HG02678 (cell line): ENCODE results near the gene KRT23.

Experiments
- ATAC-seq: cut with Tn5 transposase; IDR thresholded peaks from one replicate; pipeline ENCODE4 v1.9.1; 2021; ENCODE audit warnings: mild to moderate bottlenecking, moderate library complexity; ENCODE audit not compliant: unreplicated experiment

The KRT23 gene

DNA sequence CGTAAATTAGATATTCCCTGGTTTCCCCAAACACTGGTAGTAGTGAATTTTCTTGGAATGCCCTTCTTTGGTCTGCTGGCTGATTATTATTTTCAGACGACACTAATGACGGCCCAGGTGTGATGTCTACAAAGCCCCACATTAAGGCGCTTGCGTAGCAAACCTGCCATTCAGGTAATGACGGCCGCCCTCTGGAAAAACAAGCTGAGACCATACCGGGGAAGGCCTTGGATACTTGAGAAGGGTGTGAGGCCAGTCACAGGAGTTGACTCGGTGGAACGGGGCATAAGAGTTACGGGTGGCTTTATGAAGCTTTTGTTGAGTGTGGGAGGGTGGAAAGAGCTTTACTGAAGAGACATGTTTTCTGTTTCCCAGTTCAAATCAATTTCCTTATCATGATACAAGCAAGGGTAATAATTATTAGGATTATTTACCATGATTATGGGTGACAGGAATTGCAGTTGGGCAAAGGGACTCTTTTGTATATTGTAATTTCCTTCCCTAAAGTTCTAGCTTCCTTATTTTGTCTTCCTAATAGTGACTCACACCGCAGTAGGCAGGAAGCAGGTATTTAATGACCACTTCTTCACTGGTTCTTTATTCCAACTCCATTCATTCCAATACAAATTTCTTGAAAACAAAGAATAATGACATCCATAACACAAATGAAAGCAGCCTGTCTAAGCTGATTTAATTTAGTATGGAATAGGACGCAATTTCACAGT is 24.8 kb downstream of the KRT23 start:
- no peak for ATAC-seq

DNA sequence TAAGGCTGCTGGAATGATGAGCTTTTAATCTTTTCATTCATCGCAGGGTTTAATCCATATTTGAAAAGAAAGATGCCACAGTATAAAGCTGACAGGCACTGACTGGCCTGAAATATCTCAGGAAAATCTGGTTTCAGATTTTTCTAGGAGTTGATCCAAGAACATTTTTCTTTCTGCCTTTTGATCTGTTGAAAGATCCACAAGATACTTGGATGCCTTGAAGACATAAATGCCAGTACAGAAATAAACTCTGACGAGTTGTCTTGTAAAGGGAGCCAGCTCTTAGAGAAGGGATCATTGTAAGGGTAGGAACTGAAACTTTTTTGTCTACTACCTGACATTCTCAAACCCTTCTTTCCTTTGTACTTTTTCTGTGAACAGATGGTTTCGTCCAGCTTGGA is 27.0 kb downstream of the KRT23 start:
- no peak for ATAC-seq

DNA sequence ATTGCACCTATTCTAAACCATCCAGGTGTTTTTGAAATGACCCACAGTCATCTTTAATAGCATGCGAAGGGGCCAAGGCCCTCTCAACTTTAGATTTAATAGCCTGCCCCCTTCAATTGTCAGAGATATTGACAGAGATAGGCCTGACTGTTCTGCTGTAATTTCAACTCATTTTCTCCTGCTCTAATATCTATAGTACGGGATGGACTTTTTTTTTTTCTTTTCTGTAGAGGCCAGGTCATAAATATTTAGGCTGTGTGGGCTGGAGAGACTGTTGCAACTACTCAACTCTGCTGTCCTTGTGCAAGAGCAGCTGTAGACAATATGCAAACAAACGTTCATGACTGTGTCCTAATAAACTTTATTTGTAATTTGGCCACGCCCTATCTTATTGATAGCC is 27.7 kb downstream of the KRT23 start:
- ATAC-seq: no peak

DNA sequence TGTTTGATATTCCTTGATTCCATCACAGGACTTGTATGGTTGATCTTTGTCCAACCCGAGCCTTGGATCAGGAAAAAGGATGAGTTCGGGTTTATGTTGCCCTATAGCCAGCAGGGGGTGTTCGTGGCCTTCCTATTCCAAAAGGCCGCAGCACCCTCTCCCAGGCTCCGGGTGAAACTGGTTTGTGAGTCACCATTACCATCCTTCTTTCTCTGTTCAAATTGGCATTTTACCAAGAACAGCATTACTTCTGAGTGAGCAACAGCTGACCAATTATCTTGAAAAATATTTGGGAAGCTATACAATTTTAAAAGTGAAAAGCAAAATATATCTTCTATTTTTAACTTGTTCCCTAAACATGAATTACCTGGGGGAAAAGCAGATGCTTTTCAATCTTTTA is 28.1 kb downstream of the KRT23 start:
- no peak for ATAC-seq

DNA sequence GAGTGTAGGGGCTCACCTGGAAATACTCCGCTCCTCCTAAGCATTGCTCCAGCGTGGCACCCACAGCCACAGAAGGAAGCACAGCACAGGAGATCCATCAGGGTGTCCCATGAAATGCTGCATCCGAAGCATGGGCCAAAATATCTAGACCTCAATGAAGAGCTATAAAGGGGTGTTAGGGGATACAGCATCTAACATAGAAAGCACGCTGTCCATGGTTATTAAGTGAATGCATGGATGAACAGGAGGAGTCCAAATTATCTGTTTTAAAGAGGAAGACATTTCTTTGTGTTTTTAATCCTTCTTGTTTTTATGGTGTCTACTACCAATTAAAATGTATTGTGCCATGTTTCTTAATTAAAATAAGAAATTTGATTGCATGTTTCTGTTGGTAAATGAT is 30.8 kb downstream of the KRT23 start:
- no peak for ATAC-seq

DNA sequence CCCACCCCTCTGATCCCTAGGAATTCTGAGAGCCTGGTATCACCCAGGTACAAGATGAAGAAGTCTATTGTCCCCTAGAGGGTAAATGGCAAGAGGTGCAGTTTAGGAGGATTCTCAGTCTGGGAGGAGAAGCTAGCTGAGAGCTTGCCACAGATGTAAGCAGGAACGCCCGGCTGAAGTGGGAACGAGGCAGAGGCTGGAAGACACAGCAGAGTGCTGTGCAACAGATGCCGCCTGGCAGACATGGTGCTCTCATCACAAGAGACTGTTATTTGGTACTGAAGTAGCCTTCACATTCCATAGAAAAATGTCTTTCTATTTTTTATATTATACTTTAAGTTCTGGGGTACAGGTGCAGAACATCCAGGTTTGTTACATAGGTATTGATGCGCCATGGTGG is 32.1 kb downstream of the KRT23 start:
- no peak for ATAC-seq

DNA sequence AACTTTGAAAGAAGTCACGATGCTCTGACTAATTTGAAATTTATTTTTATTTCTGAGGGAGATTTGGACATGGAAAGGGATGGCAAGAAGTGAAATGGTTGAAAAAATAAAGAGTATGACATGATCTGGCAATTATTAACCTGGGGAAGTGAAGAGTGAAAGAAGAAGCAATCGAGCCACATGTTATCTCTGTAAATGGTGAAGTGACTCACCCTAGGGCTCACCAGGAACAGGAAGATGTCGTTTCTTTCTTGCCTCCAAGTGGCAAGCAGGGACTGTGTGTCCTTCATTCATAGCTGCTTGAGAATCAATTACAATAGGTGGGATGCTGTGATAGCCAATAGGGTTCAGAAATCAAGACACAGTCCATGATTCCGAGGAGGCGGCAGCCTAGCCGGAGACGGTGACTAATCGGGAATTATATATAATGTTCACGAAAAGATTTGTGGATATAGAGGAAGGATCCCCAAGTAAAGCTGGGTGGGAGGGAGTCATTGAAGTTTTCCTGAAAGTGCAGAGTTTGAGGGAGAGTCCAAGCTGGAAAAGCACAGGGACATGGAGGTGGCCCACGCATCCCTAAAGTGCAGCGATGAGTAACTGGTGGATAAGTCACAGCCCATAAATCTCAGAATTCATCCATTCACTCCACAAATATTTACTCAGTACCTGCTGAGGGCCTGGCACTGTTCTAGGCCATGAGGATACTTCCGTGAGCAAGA is 34.2 kb downstream of the KRT23 start:
- no peak for ATAC-seq

DNA sequence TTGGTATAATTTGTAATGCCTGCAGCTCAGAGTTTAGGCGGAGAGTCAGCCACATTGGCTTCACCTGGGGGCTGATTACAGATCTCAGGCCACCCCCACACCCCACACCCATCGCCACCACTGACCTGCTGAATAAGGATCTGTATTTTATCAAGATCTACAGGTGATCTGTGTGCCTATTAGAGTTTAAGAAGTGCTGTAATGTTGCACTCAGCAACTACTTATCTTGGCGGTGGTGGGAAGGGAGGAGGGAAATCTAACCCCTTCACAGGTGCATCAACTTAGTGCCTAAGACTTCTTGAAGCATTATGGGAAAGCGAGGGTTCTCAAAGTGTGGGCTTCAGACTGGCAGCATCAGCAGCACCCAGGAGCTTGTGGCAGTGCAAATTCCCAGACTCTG is 34.9 kb downstream of the KRT23 start:
- ATAC-seq: no peak

DNA sequence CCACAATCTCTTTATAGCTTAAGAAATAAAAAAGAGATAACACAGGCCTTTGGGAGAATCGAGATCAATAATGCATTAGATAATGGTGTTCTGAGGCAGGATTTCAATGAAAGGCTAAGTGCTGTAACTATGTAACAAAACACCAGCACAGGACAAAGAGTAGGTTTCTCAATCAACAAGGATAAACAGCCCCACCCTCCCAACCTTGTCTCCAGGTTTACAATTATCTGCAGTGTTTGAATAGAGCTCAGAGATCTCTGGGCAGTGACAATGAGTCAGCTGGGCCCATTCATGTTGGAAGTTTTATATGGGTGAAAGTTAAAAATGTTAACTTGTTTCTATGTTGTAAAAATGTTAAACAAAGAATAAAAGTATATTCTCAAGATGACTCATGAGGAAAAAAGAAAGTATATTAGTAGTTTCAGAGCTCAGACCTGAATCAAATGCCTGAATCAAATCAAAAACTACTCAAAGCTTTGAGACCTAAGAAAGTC is 35.4 kb downstream of the KRT23 start:
- no peak for ATAC-seq

DNA sequence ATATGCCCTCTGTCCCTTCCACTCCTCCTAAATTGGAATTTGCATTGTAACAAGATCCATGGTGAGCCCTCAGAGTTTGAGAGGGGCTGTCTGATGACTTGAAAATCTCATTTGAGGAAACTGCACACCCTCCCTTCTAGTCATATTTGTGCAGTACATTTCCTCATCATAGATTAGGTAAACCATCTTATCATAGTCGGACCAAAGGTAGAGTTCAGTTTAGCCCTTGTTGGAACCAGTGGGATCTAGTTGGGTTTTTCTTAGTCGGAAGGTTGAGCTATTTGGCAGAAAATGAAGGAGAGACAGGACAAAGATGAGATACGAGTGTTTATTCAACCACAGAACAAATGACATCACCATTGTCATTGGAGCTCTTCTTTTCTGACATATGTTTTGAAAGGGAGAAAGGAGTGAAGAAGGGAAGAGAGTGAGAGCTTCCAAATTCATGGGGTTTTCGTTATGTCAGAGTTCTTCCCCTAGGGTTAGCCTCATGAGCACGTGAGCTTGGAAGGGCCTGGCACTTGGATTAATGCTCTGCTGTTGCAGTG is 36.6 kb downstream of the KRT23 start:
- ATAC-seq: no peak

DNA sequence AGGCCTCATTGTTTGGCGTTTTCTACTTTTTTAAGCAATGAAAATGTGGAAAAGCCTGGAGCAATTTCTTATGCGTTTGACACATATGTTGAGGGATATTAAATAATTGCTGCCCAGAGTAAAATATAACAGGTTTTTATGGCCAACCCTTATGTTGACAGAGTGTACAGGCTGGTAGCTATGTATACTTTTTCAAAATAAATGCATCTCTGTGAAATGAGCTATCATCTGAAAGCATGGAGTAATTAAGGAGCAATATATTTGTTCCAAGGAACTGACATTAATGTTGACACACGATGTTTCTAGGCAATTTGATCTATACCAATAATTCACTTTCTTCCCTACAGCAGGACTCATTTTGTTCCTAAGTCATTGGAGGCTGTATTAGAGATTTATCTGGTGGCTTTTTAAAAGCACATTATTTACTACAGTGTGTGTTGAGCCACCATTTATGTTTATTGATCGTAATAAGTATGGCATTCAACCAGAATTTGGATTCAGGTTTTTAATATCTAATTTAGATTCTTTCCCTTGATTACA is 40.5 kb downstream of the KRT23 start:
- ATAC-seq: no peak

DNA sequence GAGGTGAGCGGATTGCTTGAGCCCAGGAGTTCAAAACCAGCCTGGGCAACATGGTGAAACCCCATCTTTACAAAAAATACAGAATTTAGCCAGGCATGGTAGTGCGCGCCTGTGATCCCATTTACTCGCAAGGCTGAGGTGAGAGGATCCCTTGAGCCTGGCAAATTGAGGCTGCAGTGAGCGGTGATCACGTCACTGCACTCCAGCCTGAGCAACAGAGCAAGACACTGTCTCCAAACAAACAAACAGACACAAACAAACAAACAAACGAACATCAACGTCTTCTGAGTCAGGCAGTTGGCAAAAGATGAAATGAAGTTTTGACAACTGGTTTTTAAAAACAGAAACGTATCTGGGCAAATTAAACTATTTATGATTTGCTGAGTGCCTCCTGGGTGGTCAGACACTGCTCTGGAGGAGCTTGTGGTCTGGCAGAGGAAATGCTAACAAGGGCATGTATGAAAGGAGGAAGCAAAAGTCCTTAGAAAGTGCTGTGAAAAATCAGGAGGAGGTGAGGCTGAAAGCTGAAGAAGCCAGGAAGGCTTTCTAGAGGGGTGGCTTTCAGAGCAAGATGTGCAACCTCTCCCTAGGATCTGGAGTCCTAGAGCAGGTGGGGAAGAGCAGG is 42.2 kb downstream of the KRT23 start:
- ATAC-seq: no peak

DNA sequence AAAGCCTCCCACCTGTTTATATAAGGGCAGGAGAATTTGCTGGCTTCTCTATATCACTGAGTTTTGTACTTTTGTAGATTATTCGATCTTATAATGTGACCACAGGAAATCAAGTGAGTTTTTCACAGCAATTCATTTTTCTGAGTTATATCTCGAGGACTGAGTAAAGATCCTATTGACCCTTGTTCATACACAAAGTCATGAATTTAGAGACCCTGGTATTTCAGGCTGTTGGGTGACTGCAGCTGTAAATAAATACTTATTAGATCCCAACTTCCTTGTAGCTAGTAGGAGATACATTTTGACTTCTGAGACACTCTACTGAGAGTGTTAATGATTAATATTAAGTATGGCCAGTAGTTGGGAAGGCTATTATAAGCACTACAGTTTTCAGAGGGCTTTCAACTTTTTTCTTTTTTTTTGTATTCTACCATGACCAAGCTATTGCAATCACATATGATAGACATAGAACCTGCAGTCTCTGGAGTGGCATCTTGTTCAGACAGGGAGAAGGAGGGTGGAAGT is 49.2 kb downstream of the KRT23 start:
- ATAC-seq: no peak

DNA sequence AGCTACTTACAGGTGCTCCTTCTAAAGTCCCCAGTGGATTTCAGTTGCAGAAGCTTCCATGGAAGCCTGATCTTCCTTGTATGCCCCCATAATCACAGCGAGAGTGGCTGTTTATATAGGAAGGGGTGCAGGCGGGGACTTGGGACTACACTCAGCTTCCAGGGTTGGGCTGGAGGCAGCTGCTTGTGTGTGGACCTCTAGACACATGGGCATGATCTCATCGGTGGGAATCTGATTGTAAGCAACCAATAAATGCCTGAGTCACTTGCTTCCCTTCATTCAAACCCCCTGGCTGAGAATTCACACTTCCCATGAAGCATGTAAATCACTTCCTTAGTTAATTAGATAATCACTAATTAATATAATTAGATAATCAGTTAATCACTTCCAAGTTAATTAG is 51.4 kb downstream of the KRT23 start:
- ATAC-seq: no peak

DNA sequence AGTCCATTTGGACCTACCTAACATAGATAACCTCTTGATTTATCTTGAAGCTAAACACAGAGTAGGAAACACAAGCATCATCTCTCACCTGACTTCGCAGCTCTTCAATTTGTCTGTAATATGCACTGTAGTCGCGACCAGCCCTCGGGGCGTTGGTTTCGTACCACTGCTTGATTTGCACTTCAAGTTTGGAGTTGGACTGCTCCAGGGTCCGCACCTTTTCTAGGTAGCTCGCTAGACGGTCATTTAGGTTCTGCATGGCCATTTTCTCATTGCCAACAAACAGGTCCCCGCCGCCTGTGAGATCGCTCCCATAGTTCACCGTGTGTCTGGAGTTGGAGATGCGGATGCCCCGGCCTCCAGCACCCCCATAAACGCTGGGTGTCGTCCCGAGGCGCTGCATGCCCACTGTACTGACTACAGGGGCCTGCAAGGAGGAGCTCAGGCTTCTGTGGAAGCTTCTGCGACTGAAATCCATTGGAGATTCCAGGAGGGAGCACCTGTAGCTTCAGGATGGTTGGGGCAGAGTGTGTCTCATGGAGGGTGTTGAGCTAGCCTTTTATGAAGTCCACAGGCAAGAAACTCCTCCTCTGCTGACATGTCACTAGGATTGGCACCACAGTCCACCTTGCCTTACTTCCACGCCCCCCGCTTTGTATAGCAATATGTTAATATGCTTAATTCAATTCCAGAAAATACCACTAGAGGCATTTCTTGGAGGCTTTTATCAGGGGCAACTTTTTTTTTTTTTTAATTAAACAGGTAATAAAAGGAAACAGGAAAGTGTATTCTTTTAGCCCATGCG is 52.5 kb downstream of the KRT23 start, which contains the start of gene KRT20:
KRT20 (minus strand) TSS at position 535 of the 805 bp plus-strand sequence; CDS start at position 478, 57 bp downstream.
- ATAC-seq: no peak

DNA sequence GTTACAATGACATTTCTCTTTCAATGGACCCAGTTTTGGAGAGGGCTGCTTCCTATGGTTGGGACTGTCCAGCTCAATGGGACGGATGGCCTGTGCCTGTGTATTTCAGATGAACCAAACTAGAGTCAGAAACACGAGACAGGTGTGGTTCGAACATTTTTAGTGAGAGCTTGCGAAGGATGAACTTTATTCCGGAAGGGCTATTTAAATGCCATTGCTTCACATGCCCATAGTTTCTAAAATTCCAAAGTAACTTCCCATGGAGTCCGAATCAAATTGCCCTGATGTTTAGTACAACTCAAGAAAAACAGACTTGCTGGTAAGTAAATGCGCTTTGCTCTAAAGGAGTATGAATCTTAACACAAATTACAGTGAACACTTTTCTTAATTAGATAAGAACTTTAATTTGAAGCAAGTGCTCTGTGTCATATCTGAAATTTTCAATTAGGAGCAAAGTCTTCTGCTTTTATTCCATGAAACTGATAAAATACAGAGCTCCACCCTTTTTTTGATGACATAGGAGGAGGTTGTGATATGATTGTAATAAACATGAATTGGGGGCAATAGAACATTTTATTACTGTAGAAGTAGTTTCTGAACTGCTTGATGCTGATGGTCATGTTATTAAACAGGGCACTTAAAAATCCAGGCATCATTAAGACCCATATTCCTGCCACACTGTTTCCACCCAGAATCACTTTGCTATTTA is 53.7 kb downstream of the KRT23 start:
- no peak for ATAC-seq

DNA sequence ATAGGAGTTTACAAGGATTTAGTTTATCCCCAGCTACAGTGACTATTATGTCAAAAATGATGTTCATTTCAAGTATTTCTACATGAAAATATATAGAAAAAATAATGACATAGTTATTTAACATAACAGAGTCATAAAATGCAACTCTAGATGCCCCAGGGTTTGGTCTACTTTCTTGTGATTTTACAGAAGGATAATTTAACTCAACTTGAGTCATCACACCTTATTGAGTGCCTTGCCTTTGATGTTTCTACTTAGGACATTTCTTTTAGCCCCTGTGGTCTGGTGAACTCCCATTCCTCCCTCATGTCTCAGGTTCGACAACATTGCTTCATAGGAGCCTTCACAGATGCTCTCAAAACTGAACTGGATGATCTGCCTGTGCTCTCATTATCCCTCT is 54.4 kb downstream of the KRT23 start:
- no peak for ATAC-seq

DNA sequence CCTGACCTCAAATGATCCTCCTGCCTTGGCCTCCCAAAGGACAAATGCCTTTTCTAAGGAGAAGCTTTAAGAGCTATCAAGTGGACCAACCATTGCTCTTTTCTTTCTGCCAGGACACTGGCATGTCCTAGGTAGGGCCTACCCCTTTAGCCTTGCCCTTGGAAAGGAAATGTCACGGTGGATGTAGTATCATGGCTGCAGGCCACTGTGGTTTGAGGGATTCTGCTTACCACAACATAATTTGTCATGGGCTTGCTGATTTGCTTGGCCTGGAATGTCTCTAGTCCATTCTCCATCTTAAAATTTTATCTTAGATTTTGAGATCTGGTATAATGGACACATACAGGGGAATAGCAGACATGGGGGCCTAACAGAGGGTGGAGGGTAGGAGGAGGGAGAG is 58.4 kb downstream of the KRT23 start:
- ATAC-seq: no peak

DNA sequence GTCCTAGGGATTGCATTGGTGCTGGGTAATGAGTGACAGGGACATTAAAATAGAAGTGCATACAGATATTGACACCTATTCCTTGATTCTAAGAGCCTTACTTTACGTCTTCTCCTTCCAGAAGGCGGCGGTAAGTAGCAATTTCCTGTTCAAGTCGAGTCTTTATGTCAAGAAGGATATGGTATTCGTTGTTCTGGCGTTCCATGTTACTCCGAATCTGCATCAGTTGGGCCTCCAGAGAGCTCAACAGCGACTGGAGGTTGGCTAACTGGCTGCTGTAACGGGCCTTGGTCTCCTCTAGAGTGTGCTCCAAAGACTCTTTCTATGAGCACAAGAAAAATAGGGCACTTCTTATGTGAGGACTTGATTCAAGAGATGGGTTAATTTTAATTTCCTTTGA is 59.4 kb downstream of the KRT23 start:
- ATAC-seq: no peak

DNA sequence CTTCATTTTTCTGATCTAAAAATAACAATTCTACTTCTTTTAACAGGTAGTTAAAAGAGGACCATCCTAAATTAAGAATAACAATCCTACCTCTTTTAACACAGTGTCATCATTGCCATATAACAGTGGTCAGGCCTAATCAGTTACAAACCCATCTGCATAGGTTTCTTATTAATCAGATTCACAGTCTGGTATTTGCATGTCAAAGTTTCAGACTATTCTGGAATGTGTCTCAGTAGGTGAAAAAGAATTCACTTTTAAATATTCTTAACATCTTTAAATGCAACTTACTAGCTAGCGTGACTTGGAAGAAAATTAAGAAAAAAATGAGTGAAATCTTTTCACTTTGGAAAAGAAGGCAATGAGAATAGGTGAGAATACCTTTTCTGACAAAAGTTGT is 63.6 kb downstream of the KRT23 start:
- no peak for ATAC-seq
